Heart left ventricle (tissue), 16 donors: Measurements from ENCODE around the gene SWAP70. TPM values are rescaled to one million over a fixed set of nuclear protein-coding genes. Genes with fewer than 3 reads are reported as not detected.
A peak's percentile ranks its signal among the peaks of the same experiment; 100 is the strongest.

ENCODE experiments used
- ATAC-seq, 4 donors: fragments of 200-7000 bp; cut with Tn5 transposase; one replicate each; pipeline ENCODE4 v1.9.1; 2020 to 2022; ENCODE audit warnings: moderate library complexity in 4 of 4, mild to moderate bottlenecking in 3 of 4, moderate number of reproducible peaks in 1 of 4
- DNase-seq, 5 donors: peaks; one replicate each; pipeline ENCODE4 v3.0.0-alpha.2; 2020
- H3K27ac ChIP-seq, 12 donors: fragments of 200-600 bp; sonication (generic) in 4 of 12; one replicate each; pipeline versions ENCODE4 v1.5.0 to v1.8.0; 2016 to 2022; ENCODE audit warnings: mild to moderate bottlenecking in 2 of 12
- H3K27me3 ChIP-seq, 9 donors: fragments of 200-600 bp; sonication (generic) in 2 of 9; one replicate each; pipeline versions ENCODE4 v1.5.1 to v1.8.0; 2016 to 2022; ENCODE audit warnings: mild to moderate bottlenecking in 3 of 9
- H3K36me3 ChIP-seq, 9 donors: fragments of 200-600 bp; sonication (generic) in 2 of 9; one replicate each; pipeline versions ENCODE4 v1.5.0 to v1.8.0; 2018 to 2022; ENCODE audit warnings: mild to moderate bottlenecking in 2 of 9
- H3K4me1 ChIP-seq, 12 donors: fragments of 200-600 bp; sonication (generic) in 4 of 12; one replicate each; pipeline versions ENCODE4 v1.5.0 to v1.8.0; 2016 to 2022; ENCODE audit warnings: mild to moderate bottlenecking in 3 of 12
- H3K4me3 ChIP-seq, 12 donors: fragments of 200-600 bp; sonication (generic) in 4 of 12; one replicate each; pipeline versions ENCODE4 v1.5.0 to v1.8.0; 2017 to 2022; ENCODE audit warnings: mild to moderate bottlenecking in 9 of 12, moderate library complexity in 4 of 12
- H3K9me3 ChIP-seq, 12 donors: fragments of 200-600 bp; sonication (generic) in 4 of 12; one replicate each; pipeline versions ENCODE4 v1.5.0 to v1.8.0; 2016 to 2022; ENCODE audit warnings: mild to moderate bottlenecking in 1 of 12
- POLR2A ChIP-seq, 2 donors: fragments of 450-650 bp; IDR thresholded peaks; one replicate each; pipeline ENCODE4 v1.6.1; 2017; ENCODE audit warnings: antibody characterized with exemption in 2 of 2, mild to moderate bottlenecking in 2 of 2, moderate library complexity in 2 of 2
- WGBS, 4 donors: extraction: QIAGEN DNeasy Blood & Tissue Kit in 2 of 4; methylation state at CpG; one replicate each; pipeline versions ENCODE4 v1.1.5 to v1.1.7; 2013 to 2018; 5-methylcytosine and 5-hydroxymethylcytosine counted together
- intact Hi-C, 10 donors: fragments of 100-400 bp; cut with DNase I; formaldehyde crosslinking; loops; one replicate each; pipeline versions ENCODE4 v1.11.1 to v1.14.2; 2022
- polyA plus RNA-seq, 2 donors: library from polyadenylated mRNA; stranded (reverse); fragments of 200-250 nt; gene quantifications; one replicate each; pipeline ENCODE4 v1.2.3, GENCODE V29; 2013
- total RNA-seq, 9 donors: library from RNA; depleted of rRNA in 2 of 9; stranded (reverse); fragments of >200 nt in 2 of 9; fragmentation: NEBNext Ultra II Directional in 3 of 9; extraction: Animal tissue kit (Norgen Biotek cat#: 25700) in 3 of 9; gene quantifications; one replicate each; pipeline versions ENCODE4 v1.1.0 to v1.2.4, GENCODE V29; 2016 to 2023
- TF ChIP-seq, protein P1 (sequence below), 12 donors: fragments of 200-600 bp; sonication (generic) in 4 of 12; IDR thresholded peaks; one replicate each; pipeline versions ENCODE4 v1.5.0 to v1.8.0; 2018 to 2022; ENCODE audit warnings: antibody characterized with exemption in 12 of 12, mild to moderate bottlenecking in 5 of 12
- donor health status: ischemic (EF 13 %, LVEDD 7.1; RV severe dilation, severe dysfunction).
- donor health status: healthy with polysubstance abuse.
- donor health status: DM: no; HTN: yes; CAD: no.
- donor health status: DM: no; HTN: no; CAD: no.
- donor health status: ischemic (EF 25% LVEDD 6.9; RV normal size, moderate dysfunction).
- donor health status: ischemic (EF 25% LVEDD 5.7; RV mildly dilated, moderate dysfunction).
- donor health status: healthy.
- donor health status: DM: yes; HTN: yes; CAD: no.
- donor health status: ischemic (EF 35%, LVEDD 5.7; RV mildly dilated, moderate dysfunction).
- donor health status: nonischemic (EF 11% LVEDD 7.7; RV severe dilation, severe dysfunction).
- donor health status: DM: yes; HTN: yes; CAD: no.
- donor health status: PGD.
- donor health status: ischemic (EF 29% LVEDD 5.4; RV normal size, mild dysfunction).
- donor health status: nonischemic (EF 23%, LVEDD 6.1; RV moderate dilation, normal function).

The SWAP70 gene
- total and polyA plus RNA-seq, 11 donors, result 6.0 to 38.5 (median 21.8) TPM

DNA sequence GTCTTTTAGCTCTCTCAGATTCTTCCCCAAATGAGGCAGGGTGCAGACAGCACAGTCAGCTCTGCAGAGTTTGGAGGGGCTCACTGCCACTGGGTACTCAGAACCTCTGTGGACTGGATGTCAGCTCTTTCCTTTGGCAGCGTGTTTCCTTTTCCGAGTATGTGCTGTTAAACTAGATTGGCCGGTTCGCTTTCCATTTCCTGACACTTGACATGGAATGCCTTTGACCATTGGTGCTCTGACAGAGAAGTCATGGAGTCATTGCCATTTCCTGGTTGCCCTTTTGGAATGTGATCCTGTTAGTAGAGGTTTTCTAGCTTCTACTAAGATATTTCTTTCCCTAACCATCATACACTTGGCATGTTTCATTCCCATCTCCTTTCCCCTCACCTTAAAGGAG, 86.7 kb downstream of the SWAP70 start:
- no peak overlapping the region for H3K27ac ChIP-seq
- DNase-seq (no peak), ATAC-seq (no peak)
- intact Hi-C loops, result loop anchor here in 6 of 10 donors (1.0 to 10.0 kb wide), 4 partner anchors 128 to 354 kb away; no protein-coding TSS in a partner anchor
- H3K9me3 ChIP-seq, result no peaks in the 10 kb centered on the region
- no peaks in the 10 kb centered on the region for H3K27me3 ChIP-seq
- H3K36me3 ChIP-seq, result peaks cover 0 to 60% (median 46%) of the 10 kb centered on the region in 9 donors
- H3K4me3 ChIP-seq, result no peak overlapping the region
- WGBS, 4 donors, result 56 to 64% (median 60%) methylated on average over 4 of the region's 4 CpGs
- peaks cover 0 to 40% (median 18%) of the 10 kb centered on the region in 12 donors for H3K4me1 ChIP-seq
- no peak for TF ChIP-seq POLR2A (IDR thresholded peaks at IDR 0.05)
- TF ChIP-seq, protein P1, sequence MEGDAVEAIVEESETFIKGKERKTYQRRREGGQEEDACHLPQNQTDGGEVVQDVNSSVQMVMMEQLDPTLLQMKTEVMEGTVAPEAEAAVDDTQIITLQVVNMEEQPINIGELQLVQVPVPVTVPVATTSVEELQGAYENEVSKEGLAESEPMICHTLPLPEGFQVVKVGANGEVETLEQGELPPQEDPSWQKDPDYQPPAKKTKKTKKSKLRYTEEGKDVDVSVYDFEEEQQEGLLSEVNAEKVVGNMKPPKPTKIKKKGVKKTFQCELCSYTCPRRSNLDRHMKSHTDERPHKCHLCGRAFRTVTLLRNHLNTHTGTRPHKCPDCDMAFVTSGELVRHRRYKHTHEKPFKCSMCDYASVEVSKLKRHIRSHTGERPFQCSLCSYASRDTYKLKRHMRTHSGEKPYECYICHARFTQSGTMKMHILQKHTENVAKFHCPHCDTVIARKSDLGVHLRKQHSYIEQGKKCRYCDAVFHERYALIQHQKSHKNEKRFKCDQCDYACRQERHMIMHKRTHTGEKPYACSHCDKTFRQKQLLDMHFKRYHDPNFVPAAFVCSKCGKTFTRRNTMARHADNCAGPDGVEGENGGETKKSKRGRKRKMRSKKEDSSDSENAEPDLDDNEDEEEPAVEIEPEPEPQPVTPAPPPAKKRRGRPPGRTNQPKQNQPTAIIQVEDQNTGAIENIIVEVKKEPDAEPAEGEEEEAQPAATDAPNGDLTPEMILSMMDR (IDR thresholded peaks at IDR 0.05), result no peak

DNA sequence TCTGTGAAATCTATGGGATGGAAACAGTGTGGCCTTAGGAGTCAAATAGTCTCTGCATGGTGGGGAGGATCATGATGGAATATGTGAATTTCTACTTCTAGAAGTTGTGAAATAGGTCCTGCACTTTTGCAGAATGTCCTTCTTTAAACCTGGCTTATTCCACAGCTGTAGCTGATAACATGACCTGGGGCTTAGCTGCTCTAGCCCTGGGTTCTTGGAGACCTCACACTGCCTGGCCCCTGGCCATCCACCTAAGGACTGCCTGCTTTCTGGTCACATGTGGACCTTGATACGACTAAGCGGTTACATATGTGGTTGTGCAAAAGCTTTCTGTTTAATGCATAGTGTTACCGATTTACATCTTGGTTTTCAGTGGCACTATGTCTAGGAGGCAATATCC, 88.2 kb downstream of the SWAP70 start:
- intact Hi-C loops, result loop anchor here in 5 of 10 donors (5.0 to 10.0 kb wide), 3 partner anchors 130 to 353 kb away; no protein-coding TSS in a partner anchor

DNA sequence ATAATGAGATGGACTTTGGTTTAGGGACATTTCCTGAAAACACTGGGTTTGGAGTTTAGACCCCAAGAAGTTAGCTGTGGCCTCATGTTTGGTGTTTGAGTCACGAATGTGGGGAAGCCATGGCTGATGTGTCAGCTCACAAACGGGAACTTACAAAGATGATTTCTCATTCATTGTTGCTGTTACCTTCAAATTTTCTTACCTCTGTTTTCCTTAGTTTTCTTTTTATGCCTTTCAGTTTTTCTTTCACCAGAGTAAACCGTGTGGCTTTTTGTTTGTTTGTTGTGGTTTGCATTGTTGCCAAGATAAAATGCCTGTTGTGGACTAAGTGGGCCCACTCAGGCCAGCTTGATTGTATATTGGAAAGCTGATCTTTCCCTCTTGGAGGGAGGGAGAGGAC, 89.1 kb downstream of the SWAP70 start:
- intact Hi-C loops, result loop anchor here in 5 of 10 donors (5.0 to 10.0 kb wide), 3 partner anchors 131 to 352 kb away; no protein-coding TSS in a partner anchor
- TF ChIP-seq POLR2A (IDR thresholded peaks at IDR 0.05), result no peak
- TF ChIP-seq, protein P1 (IDR thresholded peaks at IDR 0.05), result no peak
- peaks cover 0 to 49% (median 38%) of the 10 kb centered on the region in 9 donors for H3K36me3 ChIP-seq
- H3K27ac ChIP-seq, result no peak overlapping the region
- peaks cover 3 to 52% (median 20%) of the 10 kb centered on the region in 12 donors for H3K4me1 ChIP-seq
- DNase-seq, result no peak
- H3K9me3 ChIP-seq, result no peaks in the 10 kb centered on the region
- H3K4me3 ChIP-seq, result no peak overlapping the region
- no peak for ATAC-seq
- no peaks in the 10 kb centered on the region for H3K27me3 ChIP-seq
- WGBS, 4 donors, result 82 to 91% (median 86%) methylated on average over 3 of the region's 3 CpGs

More for the DNA sequence above, 88.2 kb downstream of the SWAP70 start:
- ATAC-seq (peak in 3 of 4 donors; percentile 41 to 57 (median 52)), DNase-seq (peak in 1 of 5 donors; percentile 66)
- H3K4me1 ChIP-seq, result peaks cover 0 to 50% (median 17%) of the 10 kb centered on the region in 12 donors
- peaks cover 0 to 52% (median 42%) of the 10 kb centered on the region in 9 donors for H3K36me3 ChIP-seq
- H3K4me3 ChIP-seq, result no peak overlapping the region
- peak overlapping the region in 1 of 12 donors; percentile 20 for H3K27ac ChIP-seq
- no peaks in the 10 kb centered on the region for H3K27me3 ChIP-seq
- TF ChIP-seq, protein P1 (IDR thresholded peaks at IDR 0.05), result no peak
- no peak for TF ChIP-seq POLR2A (IDR thresholded peaks at IDR 0.05)
- 44 to 70% (median 59%) methylated on average over 3 of the region's 3 CpGs for WGBS, 4 donors
- H3K9me3 ChIP-seq, result no peaks in the 10 kb centered on the region

DNA sequence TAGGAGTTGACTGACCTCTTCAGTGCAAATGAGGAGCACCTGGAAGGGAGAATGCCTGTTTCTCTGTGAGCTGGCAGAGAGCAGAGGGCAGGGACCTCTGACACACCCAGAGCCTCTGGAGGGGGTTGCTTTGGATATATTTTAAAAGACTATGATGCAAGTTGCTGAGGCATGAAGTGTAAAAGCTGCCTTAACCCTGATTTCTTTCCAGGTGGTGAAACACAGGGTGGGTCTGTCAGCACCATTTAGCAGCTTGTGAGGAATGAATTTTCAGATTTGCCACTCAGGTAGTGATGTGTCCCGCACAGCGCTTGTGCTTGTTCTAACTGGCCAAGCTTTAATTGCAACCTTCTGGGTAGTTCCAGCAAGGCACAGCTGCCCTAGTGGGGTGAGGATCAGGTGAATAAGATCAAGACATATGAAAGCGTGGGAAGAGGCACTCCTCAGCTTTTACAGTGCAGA, 90.2 kb downstream of the SWAP70 start:
- Histone ChIP-seq H3K4me1 (peaks cover 0 to 48% (median 20%) of the 10 kb centered on the region in 12 donors), H3K27me3 (no peaks in the 10 kb centered on the region), H3K4me3 (no peak overlapping the region), H3K9me3 (no peaks in the 10 kb centered on the region), H3K36me3 (peaks cover 0 to 39% (median 32%) of the 10 kb centered on the region in 9 donors), H3K27ac (peak overlapping the region in 2 of 12 donors; percentile 3 to 16)
- intact Hi-C loops, result loop anchor here in 5 of 10 donors (5.0 to 10.0 kb wide), 3 partner anchors 132 to 351 kb away; no protein-coding TSS in a partner anchor
- TF ChIP-seq POLR2A (IDR thresholded peaks at IDR 0.05), result no peak
- TF ChIP-seq, protein P1 (IDR thresholded peaks at IDR 0.05), result no peak
- no peak for DNase-seq
- no peak for ATAC-seq
- 86 to 93% (median 89%) methylated on average over 3 of the region's 3 CpGs for WGBS, 4 donors
